ENCODE measurements around the gene CD83. TPM values are rescaled to one million over a fixed set of nuclear protein-coding genes. Genes with fewer than 3 reads are reported as not detected.

CD83 gene
- total RNA-seq, 4 donors from 2014 or later: 5.4 to 9.0 (median 6.3) TPM

GRCh38 chr6:14108571-14109410 lies 8.8 kb upstream of the CD83 start:
- Histone ChIP-seq H3K4me1 (peaks cover 5% of the 10 kb centered on the region), H3K9me3 (peaks cover 6% of the 10 kb centered on the region), H3K27me3 (peaks cover 19% of the 10 kb centered on the region), H3K4me3 (no peak overlapping the region), H3K36me3 (no peaks in the 10 kb centered on the region), H3K27ac (peak overlapping the region; percentile 27)
- WGBS: 55% methylated on average over 14 of the region's 14 CpGs
- no peak for DNase-seq (ENCODE audit: low spot score in 2 of 2)
- TF ChIP-seq EP300 (IDR thresholded peaks at IDR 0.05) (no peak), POLR2A (IDR thresholded peaks at IDR 0.05) (no peak), POLR2AphosphoS5 (IDR thresholded peaks at IDR 0.05) (no peak)
- TF ChIP-seq, protein P1, sequence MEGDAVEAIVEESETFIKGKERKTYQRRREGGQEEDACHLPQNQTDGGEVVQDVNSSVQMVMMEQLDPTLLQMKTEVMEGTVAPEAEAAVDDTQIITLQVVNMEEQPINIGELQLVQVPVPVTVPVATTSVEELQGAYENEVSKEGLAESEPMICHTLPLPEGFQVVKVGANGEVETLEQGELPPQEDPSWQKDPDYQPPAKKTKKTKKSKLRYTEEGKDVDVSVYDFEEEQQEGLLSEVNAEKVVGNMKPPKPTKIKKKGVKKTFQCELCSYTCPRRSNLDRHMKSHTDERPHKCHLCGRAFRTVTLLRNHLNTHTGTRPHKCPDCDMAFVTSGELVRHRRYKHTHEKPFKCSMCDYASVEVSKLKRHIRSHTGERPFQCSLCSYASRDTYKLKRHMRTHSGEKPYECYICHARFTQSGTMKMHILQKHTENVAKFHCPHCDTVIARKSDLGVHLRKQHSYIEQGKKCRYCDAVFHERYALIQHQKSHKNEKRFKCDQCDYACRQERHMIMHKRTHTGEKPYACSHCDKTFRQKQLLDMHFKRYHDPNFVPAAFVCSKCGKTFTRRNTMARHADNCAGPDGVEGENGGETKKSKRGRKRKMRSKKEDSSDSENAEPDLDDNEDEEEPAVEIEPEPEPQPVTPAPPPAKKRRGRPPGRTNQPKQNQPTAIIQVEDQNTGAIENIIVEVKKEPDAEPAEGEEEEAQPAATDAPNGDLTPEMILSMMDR (IDR thresholded peaks at IDR 0.05): no peak

DNA sequence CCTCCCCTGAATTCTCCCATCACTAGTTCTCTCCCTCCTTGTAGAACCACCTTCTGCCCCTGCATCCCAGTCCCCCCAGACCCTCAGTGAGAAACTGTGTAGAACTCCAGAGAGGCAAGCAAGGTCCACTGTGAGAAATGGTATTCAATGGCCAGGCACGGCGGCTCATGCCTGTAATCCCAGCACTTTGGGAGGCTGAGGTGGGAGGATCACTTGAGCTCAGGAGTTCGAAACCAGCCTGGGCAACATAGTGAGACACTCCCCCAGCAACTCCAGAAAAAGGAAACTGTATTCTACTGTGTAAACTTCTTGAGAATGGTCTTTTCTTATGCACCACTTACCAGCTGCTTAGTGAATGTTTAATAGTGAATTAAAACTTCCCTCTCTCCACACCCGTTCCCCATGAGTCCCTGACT lies 8.2 kb upstream of the CD83 start:
- WGBS: 80% methylated on average over 4 of the region's 4 CpGs
- no peak overlapping the region for H3K4me3 ChIP-seq
- H3K27ac ChIP-seq: no peak overlapping the region
- H3K36me3 ChIP-seq: no peaks in the 10 kb centered on the region
- no peak for DNase-seq (ENCODE audit: low spot score in 2 of 2)
- peaks cover 6% of the 10 kb centered on the region for H3K9me3 ChIP-seq
- TF ChIP-seq POLR2A (IDR thresholded peaks at IDR 0.05) (no peak), POLR2AphosphoS5 (IDR thresholded peaks at IDR 0.05) (no peak), EP300 (IDR thresholded peaks at IDR 0.05) (no peak)
- TF ChIP-seq, protein P1 (IDR thresholded peaks at IDR 0.05): no peak
- H3K4me1 ChIP-seq: peaks cover 5% of the 10 kb centered on the region
- H3K27me3 ChIP-seq: peaks cover 13% of the 10 kb centered on the region

DNA sequence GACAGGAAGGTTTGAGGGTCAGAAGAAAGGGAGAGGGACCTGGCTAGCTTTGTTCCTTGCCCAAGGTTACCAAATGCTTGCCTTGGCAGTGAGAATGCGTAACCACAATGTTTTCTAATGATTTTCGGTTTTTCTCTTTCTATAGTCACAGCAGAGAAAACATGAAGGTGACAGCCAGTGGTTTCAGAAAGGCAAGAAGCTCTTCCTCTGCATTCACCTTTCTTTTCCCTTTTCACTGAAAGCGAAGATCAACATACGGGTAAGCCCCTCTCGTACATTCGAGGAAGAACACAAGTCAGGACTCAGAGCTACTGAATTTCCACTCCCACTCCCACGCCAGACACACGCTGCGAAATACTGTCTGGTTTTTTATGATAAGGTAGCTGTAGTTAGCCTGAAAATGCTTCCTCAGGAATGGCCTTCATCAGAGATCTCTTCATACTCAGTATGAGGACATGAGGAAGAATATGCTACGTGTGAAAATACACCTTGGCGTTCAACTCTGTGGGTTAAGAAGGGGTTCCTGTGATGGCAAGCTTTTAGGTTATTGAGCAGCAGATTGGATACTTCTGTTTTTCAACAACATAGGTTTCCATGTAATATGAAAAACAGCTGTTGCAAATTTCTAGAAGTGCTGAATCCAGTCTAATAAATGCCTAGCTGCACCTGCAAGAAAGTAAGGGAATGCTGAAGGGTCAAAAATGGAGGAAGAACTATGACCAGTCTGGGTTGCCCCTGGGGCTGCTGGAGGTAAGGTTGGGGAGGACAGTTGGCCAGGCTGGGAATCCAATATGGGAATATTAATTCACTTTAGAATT lies 7.4 kb upstream of the CD83 start:
- DNase-seq (ENCODE audit: low spot score in 2 of 2): no peak
- H3K27me3 ChIP-seq: peaks cover 7% of the 10 kb centered on the region
- no peak overlapping the region for H3K4me3 ChIP-seq
- H3K27ac ChIP-seq: no peak overlapping the region
- peaks cover 6% of the 10 kb centered on the region for H3K9me3 ChIP-seq
- WGBS: 94% methylated on average over 11 of the region's 11 CpGs
- peaks cover 5% of the 10 kb centered on the region for H3K4me1 ChIP-seq
- TF ChIP-seq POLR2AphosphoS5 (IDR thresholded peaks at IDR 0.05) (no peak), EP300 (IDR thresholded peaks at IDR 0.05) (no peak), POLR2A (IDR thresholded peaks at IDR 0.05) (no peak)
- TF ChIP-seq, protein P1 (IDR thresholded peaks at IDR 0.05): no peak
- H3K36me3 ChIP-seq: no peaks in the 10 kb centered on the region

DNA sequence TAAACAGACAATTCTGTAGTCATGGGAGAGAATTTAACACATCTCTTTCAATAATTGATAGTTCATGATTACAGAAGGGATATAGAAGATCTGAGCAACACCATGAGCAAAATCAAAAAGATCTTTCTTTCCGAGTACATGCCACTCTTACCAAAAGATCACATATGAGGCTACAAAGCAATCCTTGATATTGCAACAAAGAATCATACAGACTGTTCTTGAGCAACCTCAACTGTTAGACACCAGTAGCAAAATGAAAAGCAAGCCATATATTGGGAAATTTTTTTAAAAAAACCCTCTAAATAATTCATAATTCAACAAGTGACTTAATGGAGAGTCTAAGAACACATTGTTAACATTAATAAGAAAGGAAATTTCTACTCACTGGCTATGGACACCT lies 3.6 kb upstream of the CD83 start:
- no peak for TF ChIP-seq POLR2A (IDR thresholded peaks at IDR 0.05)
- no peak for TF ChIP-seq POLR2AphosphoS5 (IDR thresholded peaks at IDR 0.05)
- TF ChIP-seq, protein P1 (IDR thresholded peaks at IDR 0.05): no peak
- no peak for TF ChIP-seq EP300 (IDR thresholded peaks at IDR 0.05)
- Histone ChIP-seq H3K9me3 (no peaks in the 10 kb centered on the region), H3K36me3 (no peaks in the 10 kb centered on the region), H3K27ac (no peak overlapping the region), H3K4me3 (no peak overlapping the region), H3K4me1 (peaks cover 13% of the 10 kb centered on the region), H3K27me3 (peaks cover 1% of the 10 kb centered on the region)
- DNase-seq (ENCODE audit: low spot score in 2 of 2): no peak
- WGBS: 81% methylated on average over 1 of the region's 1 CpG

GRCh38 chr6:14118091-14118439 lies 493 bp downstream of the CD83 start:
- Histone ChIP-seq H3K36me3 (no peaks in the 10 kb centered on the region), H3K27ac (no peak overlapping the region), H3K4me1 (peaks cover 15% of the 10 kb centered on the region), H3K4me3 (peak overlapping the region; percentile 46), H3K9me3 (no peaks in the 10 kb centered on the region), H3K27me3 (no peaks in the 10 kb centered on the region)
- 31% methylated on average over 10 of the region's 10 CpGs for WGBS
- TF ChIP-seq EP300 (IDR thresholded peaks at IDR 0.05) (no peak), POLR2AphosphoS5 (IDR thresholded peaks at IDR 0.05) (no peak), POLR2A (IDR thresholded peaks at IDR 0.05) (no peak)
- TF ChIP-seq, protein P1 (IDR thresholded peaks at IDR 0.05): no peak
- no peak for DNase-seq (ENCODE audit: low spot score in 2 of 2)
